ENCODE data around the gene SCP2. TPM values are rescaled to one million over a fixed set of nuclear protein-coding genes. Genes with fewer than 3 reads are reported as not detected.

The SCP2 gene
- total RNA-seq, 1 experiment from 2014 or later, result 73.2 TPM

- BruUV-seq (replicated peaks), result no TSS peak
- no peak overlapping the region for H3K27ac ChIP-seq (ENCODE audit: low read depth, low read length, poor library complexity, severe bottlenecking)
- no peaks in the 10 kb centered on the region for H3K9me3 ChIP-seq (ENCODE audit: low read depth, low read length, poor library complexity, severe bottlenecking)
- no peak overlapping the region for H3K4me3 ChIP-seq (ENCODE audit: low read depth, low read length, poor library complexity, severe bottlenecking)
- no peaks in the 10 kb centered on the region for H3K27me3 ChIP-seq (replicated peaks; ENCODE audit: insufficient read depth, low read depth, low read length, poor library complexity)
- intact Hi-C loops (cut with micrococcal nuclease; ENCODE audit: unreplicated experiment), result no loop called here
- ChIA-PET CTCF (no interaction called here), POLR2A (ENCODE audit: low non-redundant PET) (no interaction called here)
- no peaks in the 10 kb centered on the region for H3K4me1 ChIP-seq (ENCODE audit: insufficient read depth, low read length, poor library complexity, severe bottlenecking)
- no peaks in the 10 kb centered on the region for H3K36me3 ChIP-seq (ENCODE audit: insufficient read depth, low read length, poor library complexity, severe bottlenecking)
- TF ChIP-seq EZH2 (IDR thresholded peaks at IDR 0.05; ENCODE audit: borderline replicate concordance, low read depth, low read length, poor library complexity, severe bottlenecking) (no peak), CTCF (conservative IDR thresholded peaks at IDR 0.05; ENCODE audit: low read depth, low read length) (no peak)
- no peak for DNase-seq (ENCODE audit: low spot score)
Measured at GRCh38 chr1:53076165-53076564, 149.1 kb downstream of the SCP2 start.

GRCh38 chr1:53076721-53077598, 149.9 kb downstream of the SCP2 start:
- BruUV-seq (replicated peaks), result no TSS peak
- Histone ChIP-seq H3K27me3 (replicated peaks; ENCODE audit: insufficient read depth, low read depth, low read length, poor library complexity) (no peaks in the 10 kb centered on the region), H3K9me3 (ENCODE audit: low read depth, low read length, poor library complexity, severe bottlenecking) (no peaks in the 10 kb centered on the region), H3K4me1 (ENCODE audit: insufficient read depth, low read length, poor library complexity, severe bottlenecking) (no peaks in the 10 kb centered on the region), H3K4me3 (ENCODE audit: low read depth, low read length, poor library complexity, severe bottlenecking) (no peak overlapping the region), H3K36me3 (ENCODE audit: insufficient read depth, low read length, poor library complexity, severe bottlenecking) (no peaks in the 10 kb centered on the region), H3K27ac (ENCODE audit: low read depth, low read length, poor library complexity, severe bottlenecking) (no peak overlapping the region)
- ChIA-PET CTCF (no interaction called here), POLR2A (ENCODE audit: low non-redundant PET) (no interaction called here)
- intact Hi-C loops (cut with micrococcal nuclease; ENCODE audit: unreplicated experiment), result no loop called here
- no peak for TF ChIP-seq CTCF (conservative IDR thresholded peaks at IDR 0.05; ENCODE audit: low read depth, low read length)
- TF ChIP-seq EZH2 (IDR thresholded peaks at IDR 0.05; ENCODE audit: borderline replicate concordance, low read depth, low read length, poor library complexity, severe bottlenecking), result no peak
- DNase-seq (ENCODE audit: low spot score), result no peak

GRCh38 chr1:53077599-53077965, 150.5 kb downstream of the SCP2 start:
- Histone ChIP-seq H3K9me3 (ENCODE audit: low read depth, low read length, poor library complexity, severe bottlenecking) (no peaks in the 10 kb centered on the region), H3K27ac (ENCODE audit: low read depth, low read length, poor library complexity, severe bottlenecking) (no peak overlapping the region), H3K27me3 (replicated peaks; ENCODE audit: insufficient read depth, low read depth, low read length, poor library complexity) (no peaks in the 10 kb centered on the region), H3K4me1 (ENCODE audit: insufficient read depth, low read length, poor library complexity, severe bottlenecking) (no peaks in the 10 kb centered on the region), H3K4me3 (ENCODE audit: low read depth, low read length, poor library complexity, severe bottlenecking) (no peak overlapping the region), H3K36me3 (ENCODE audit: insufficient read depth, low read length, poor library complexity, severe bottlenecking) (no peaks in the 10 kb centered on the region)
- ChIA-PET CTCF (no interaction called here), POLR2A (ENCODE audit: low non-redundant PET) (no interaction called here)
- intact Hi-C loops (cut with micrococcal nuclease; ENCODE audit: unreplicated experiment), result no loop called here
- no TSS peak for BruUV-seq (replicated peaks)
- no peak for DNase-seq (ENCODE audit: low spot score)
- TF ChIP-seq EZH2 (IDR thresholded peaks at IDR 0.05; ENCODE audit: borderline replicate concordance, low read depth, low read length, poor library complexity, severe bottlenecking) (no peak), CTCF (conservative IDR thresholded peaks at IDR 0.05; ENCODE audit: low read depth, low read length) (no peak)

All from A673 (cell line).